ENCODE data around the gene DTNB.
A peak's percentile ranks its signal among the peaks of the same experiment; 100 is the strongest.

The DTNB gene

GRCh38 chr2:25586726-25587144 is 86.6 kb downstream of the DTNB start:
- TF ChIP-seq CTCF (IDR thresholded peaks at IDR 0.05; ENCODE audit: low read length, missing control alignments) = no peak
- no peak overlapping the region for H3K4me3 ChIP-seq (replicated peaks; ENCODE audit: low read depth, low read length)
- DNase-seq (ENCODE audit: low read depth) = no peak

DNA sequence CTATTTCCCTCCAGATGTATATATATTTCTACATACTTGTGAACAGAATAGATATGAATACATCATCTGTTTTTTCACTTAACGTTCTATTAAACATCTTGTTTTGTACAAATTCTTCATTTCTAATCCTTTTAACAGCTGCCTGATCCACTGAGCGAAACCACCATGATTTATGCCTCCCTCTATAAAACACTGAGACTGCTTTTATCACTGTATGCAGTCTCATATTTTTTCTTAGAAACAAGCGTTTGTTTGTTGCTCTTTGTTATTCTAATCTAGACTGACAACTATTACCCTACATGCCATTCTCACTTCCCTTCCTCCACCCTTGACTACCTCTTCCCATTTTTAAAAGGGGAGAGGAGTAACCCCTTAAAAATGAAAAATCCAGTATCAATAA is 88.2 kb downstream of the DTNB start:
- no peak for TF ChIP-seq CTCF (IDR thresholded peaks at IDR 0.05; ENCODE audit: low read length, missing control alignments)
- H3K4me3 ChIP-seq (replicated peaks; ENCODE audit: low read depth, low read length) = no peak overlapping the region
- no peak for DNase-seq (ENCODE audit: low read depth)

DNA sequence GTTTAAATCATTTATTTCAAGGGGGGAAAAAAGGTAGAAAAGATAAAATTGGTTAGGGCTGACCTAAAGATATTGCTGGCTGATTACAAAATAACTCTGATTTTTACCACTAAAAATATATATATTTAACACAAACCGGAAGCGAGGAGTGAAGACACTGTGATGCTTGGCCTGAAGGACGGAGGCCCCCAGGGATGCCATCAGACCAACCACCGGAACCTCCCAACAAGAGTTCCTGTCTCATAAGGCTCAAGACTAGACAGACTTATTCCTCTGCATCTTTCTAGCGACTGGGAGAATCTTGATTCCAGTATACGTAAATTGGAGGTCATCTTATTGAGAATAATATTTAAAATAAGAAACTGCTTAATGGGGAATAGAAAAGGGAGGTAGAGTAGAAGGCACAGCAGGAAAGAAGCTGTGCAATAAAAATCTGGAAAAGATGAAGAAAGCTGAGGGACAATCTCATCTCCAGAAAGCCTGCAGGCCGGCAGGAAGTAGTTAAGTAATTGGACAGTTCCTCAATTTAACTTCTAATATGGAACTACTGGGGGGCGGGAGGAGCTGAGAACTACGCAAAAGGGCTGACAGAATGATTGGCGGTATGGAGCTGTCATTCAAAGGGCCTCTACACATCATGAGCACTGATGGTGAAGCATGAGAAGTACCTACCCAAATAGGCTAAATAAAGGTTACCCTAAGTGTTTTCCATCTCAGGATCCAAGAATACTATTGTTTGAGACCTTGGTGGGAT is 91.1 kb downstream of the DTNB start:
- H3K4me3 ChIP-seq (replicated peaks; ENCODE audit: low read depth, low read length) = no peak overlapping the region
- no peak for TF ChIP-seq CTCF (IDR thresholded peaks at IDR 0.05; ENCODE audit: low read length, missing control alignments)
- DNase-seq (ENCODE audit: low read depth) = no peak

GRCh38 chr2:25576596-25576995 is 96.8 kb downstream of the DTNB start:
- no peak for DNase-seq (ENCODE audit: low read depth)
- TF ChIP-seq CTCF (IDR thresholded peaks at IDR 0.05; ENCODE audit: low read length, missing control alignments) = no peak
- H3K4me3 ChIP-seq (replicated peaks; ENCODE audit: low read depth, low read length) = no peak overlapping the region

- TF ChIP-seq CTCF (IDR thresholded peaks at IDR 0.05; ENCODE audit: low read length, missing control alignments) = no peak
- no peak overlapping the region for H3K4me3 ChIP-seq (replicated peaks; ENCODE audit: low read depth, low read length)
- no peak for DNase-seq (ENCODE audit: low read depth)
These were observed 100.7 kb downstream of the DTNB start for GRCh38 chr2:25572638-25573037.

DNA sequence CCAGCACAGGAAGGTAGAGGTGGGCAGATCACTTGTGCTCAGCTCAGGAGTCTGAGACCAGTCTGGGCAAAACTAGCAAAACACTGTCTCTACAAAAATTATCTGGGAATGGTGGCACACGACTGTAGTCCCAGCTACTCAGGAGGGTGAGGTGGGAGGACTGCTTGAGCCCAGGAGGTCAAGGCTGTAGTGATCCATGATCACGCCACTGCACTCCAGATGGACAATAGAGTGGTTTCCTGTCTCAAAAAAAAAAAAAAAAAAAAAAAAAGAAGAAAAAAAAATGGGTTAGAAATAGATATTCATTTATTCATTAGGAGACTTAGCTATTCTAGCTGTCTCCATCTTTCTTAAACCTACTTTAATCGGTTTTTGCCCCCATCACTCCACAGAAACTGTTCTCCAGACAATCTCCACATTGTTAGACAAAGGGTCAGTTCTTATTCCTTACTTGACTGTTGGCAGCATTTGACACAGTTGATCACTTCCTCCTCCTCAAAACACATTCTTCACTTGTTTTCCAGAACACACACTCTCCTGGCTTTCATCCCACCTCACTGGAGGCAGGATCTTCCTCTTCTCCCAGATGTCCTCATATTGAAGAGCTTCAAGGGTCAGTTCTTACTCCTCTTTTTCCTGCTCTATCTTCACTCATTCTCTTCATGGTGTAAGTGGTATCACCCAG is 103.1 kb downstream of the DTNB start:
- peak; percentile 76 for DNase-seq (ENCODE audit: low read depth)
- H3K4me3 ChIP-seq (replicated peaks; ENCODE audit: low read depth, low read length) = no peak overlapping the region
- TF ChIP-seq CTCF (IDR thresholded peaks at IDR 0.05; ENCODE audit: low read length, missing control alignments) = no peak

Data from fibroblast of pulmonary artery (primary cell).